Loucy (cell line): ENCODE data around the gene YWHAQ.
A peak's percentile ranks its signal among the peaks of the same experiment; 100 is the strongest.

Source experiments
- H2AFZ ChIP-seq: fragments of 200-600 bp; sonication (generic); 2 replicates; pipeline ENCODE4 v1.6.0; 2016; ENCODE audit warnings: antibody characterized with exemption, mild to moderate bottlenecking, low read length, moderate library complexity
- H3F3A ChIP-seq: fragments of 200-600 bp; 2 replicates; pipeline ENCODE4 v1.6.0; 2016; ENCODE audit warnings: antibody characterized with exemption, low read depth, mild to moderate bottlenecking
- H3K27me3 ChIP-seq: fragments of 200-600 bp; sonication (generic); 2 replicates; pipeline ENCODE4 v1.6.1; 2014; ENCODE audit warnings: low read length, mild to moderate bottlenecking; ENCODE audit not compliant: insufficient read depth, poor library complexity, severe bottlenecking
- H3K36me3 ChIP-seq: fragments of 200-600 bp; sonication (generic); 2 replicates; pipeline ENCODE4 v1.6.1; 2016; ENCODE audit warnings: low read length; ENCODE audit not compliant: insufficient read depth
- H3K4me1 ChIP-seq: fragments of 200-600 bp; sonication (generic); 2 replicates; pipeline ENCODE4 v1.5.1; 2014; ENCODE audit warnings: low read length, mild to moderate bottlenecking; ENCODE audit not compliant: insufficient read depth, poor library complexity, severe bottlenecking
- H3K4me2 ChIP-seq: fragments of 200-600 bp; sonication (generic); 2 replicates; pipeline ENCODE4 v1.6.0; 2014; ENCODE audit warnings: antibody characterized with exemption, low read length, low read depth, mild to moderate bottlenecking; ENCODE audit not compliant: poor library complexity, severe bottlenecking
- H3K4me3 ChIP-seq: fragments of 200-600 bp; sonication (generic); 2 replicates; pipeline ENCODE4 v1.5.1; 2014; ENCODE audit warnings: low read length, mild to moderate bottlenecking, mixed read lengths; ENCODE audit not compliant: poor library complexity, severe bottlenecking
- H3K79me2 ChIP-seq: fragments of 200-600 bp; sonication (generic); 2 replicates; pipeline ENCODE4 v1.6.1; 2014; ENCODE audit warnings: low read length; ENCODE audit not compliant: insufficient read depth
- H3K9ac ChIP-seq: fragments of 200-600 bp; sonication (generic); 2 replicates; pipeline ENCODE4 v1.6.0; 2014; ENCODE audit warnings: mild to moderate bottlenecking, low read depth, low read length, moderate library complexity; ENCODE audit not compliant: poor library complexity, severe bottlenecking
- H3K9me2 ChIP-seq: fragments of 200-600 bp; sonication (generic); replicated peaks from 2 replicates; pipeline ENCODE4 v1.6.1; 2016; ENCODE audit warnings: low read depth, low read length, mixed read lengths
- H3K9me3 ChIP-seq: fragments of 200-600 bp; sonication (generic); 2 replicates; pipeline ENCODE4 v1.6.1; 2014; ENCODE audit warnings: mild to moderate bottlenecking, antibody characterized with exemption, low read length, low read depth; ENCODE audit not compliant: insufficient read depth
- H4K20me1 ChIP-seq: fragments of 200-600 bp; sonication (generic); 2 replicates; pipeline ENCODE4 v1.6.0; 2014; ENCODE audit warnings: antibody characterized with exemption, low read length, mild to moderate bottlenecking; ENCODE audit not compliant: insufficient read depth, poor library complexity, severe bottlenecking
- EZH2phosphoT487 ChIP-seq: fragments of 200-600 bp; IDR thresholded peaks from 2 replicates; pipeline ENCODE4 v1.6.1; 2018; ENCODE audit warnings: antibody characterized with exemption, mild to moderate bottlenecking, moderate library complexity, borderline replicate concordance
- TF ChIP-seq, protein P1 (sequence below): fragments of 200-600 bp; sonication (generic); conservative IDR thresholded peaks from 2 replicates; pipeline ENCODE4 v1.5.1; 2014; ENCODE audit warnings: mild to moderate bottlenecking, antibody characterized with exemption, low read length

The YWHAQ gene

GRCh38 chr2:9556121-9556743, 74.6 kb downstream of the YWHAQ start:
- Histone ChIP-seq H3K4me2 (peak overlapping the region; percentile 81), H3K9me3 (no peaks in the 10 kb centered on the region), H2AFZ (peak overlapping the region; percentile 79; the same call in 1 of the 2 replicates), H3K4me3 (peak overlapping the region; percentile 98), H3K9ac (peak overlapping the region; percentile 94), H3F3A (0 out of 2 replicates have a peak, but pooled peaks cover 6% of the 10 kb centered on the region), H3K36me3 (no peaks in the 10 kb centered on the region), H3K27me3 (no peaks in the 10 kb centered on the region), H3K9me2 (no peaks in the 10 kb centered on the region), H3K79me2 (peaks cover 57% of the 10 kb centered on the region), H4K20me1 (peaks cover 33% of the 10 kb centered on the region), H3K4me1 (peaks cover 27% of the 10 kb centered on the region)
- no peak for TF ChIP-seq EZH2phosphoT487
- TF ChIP-seq, protein P1, sequence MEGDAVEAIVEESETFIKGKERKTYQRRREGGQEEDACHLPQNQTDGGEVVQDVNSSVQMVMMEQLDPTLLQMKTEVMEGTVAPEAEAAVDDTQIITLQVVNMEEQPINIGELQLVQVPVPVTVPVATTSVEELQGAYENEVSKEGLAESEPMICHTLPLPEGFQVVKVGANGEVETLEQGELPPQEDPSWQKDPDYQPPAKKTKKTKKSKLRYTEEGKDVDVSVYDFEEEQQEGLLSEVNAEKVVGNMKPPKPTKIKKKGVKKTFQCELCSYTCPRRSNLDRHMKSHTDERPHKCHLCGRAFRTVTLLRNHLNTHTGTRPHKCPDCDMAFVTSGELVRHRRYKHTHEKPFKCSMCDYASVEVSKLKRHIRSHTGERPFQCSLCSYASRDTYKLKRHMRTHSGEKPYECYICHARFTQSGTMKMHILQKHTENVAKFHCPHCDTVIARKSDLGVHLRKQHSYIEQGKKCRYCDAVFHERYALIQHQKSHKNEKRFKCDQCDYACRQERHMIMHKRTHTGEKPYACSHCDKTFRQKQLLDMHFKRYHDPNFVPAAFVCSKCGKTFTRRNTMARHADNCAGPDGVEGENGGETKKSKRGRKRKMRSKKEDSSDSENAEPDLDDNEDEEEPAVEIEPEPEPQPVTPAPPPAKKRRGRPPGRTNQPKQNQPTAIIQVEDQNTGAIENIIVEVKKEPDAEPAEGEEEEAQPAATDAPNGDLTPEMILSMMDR = no peak

DNA sequence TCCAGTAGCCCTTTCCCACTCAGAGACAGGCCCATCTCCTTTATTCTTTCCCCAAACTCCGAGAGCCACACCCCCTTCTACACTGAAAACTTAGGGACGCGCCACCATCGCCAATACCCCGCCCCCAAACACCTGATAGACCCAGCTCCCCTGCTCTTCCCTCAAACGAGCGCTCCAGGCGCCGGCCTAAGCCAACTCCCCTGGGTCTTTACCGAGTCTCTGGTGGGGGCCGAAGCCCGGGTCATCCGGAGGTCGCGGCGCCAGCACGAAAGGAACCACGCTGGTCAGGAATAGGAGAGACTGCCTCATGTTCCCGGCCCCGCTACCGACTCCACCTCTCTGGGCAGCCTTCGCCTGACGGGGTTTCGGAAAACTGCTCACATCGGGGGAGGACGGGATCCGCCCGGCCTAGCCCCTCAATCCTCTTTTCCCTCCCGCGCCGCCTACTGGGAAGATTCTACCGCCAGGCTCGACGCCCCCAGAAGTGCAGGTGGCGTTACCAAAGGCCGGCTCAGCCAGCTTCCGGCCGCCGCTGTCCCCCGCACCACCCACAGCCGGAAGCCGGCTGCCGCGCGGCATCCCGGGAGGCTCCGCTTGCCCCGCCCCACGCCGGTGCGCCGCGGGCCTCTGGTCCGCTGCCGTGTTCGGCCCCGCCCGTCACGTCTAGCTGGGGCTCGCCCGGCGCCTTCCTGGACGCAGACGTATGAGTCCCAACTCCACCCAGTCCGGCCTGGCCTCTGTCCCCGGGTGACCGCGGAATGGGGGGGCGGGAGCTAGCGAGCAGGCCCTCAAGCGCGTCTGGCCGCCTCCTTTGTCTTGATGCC, 75.3 kb downstream of the YWHAQ start, which contains the start of gene ADAM17:
Gene ADAM17 (minus strand): TSS at position 534 of the 824 bp plus-strand sequence. CDS start 225 bp downstream, at position 309.
- peaks cover 27% of the 10 kb centered on the region for H3K4me1 ChIP-seq
- no peak for TF ChIP-seq EZH2phosphoT487
- TF ChIP-seq, protein P1 = peak; percentile 47
- H3K27me3 ChIP-seq = no peaks in the 10 kb centered on the region
- peaks cover 33% of the 10 kb centered on the region for H4K20me1 ChIP-seq
- H2AFZ ChIP-seq = peak within 1 kb of the TSS; percentile 94
- H3F3A ChIP-seq = 0 out of 2 replicates have a peak, but pooled peaks cover 6% of the 10 kb centered on the region
- H3K79me2 ChIP-seq = peaks cover 65% of the 10 kb centered on the region
- peak within 1 kb of the TSS; percentile 94 for H3K9ac ChIP-seq
- H3K4me2 ChIP-seq = peak within 1 kb of the TSS; percentile 92
- peak within 1 kb of the TSS; percentile 98 for H3K4me3 ChIP-seq
- no peaks in the 10 kb centered on the region for H3K36me3 ChIP-seq
- H3K9me3 ChIP-seq = no peaks in the 10 kb centered on the region
- no peaks in the 10 kb centered on the region for H3K9me2 ChIP-seq

- Histone ChIP-seq H4K20me1 (peaks cover 33% of the 10 kb centered on the region), H2AFZ (peak overlapping the region; percentile 94), H3K9me3 (no peaks in the 10 kb centered on the region), H3K27me3 (no peaks in the 10 kb centered on the region), H3K9me2 (no peaks in the 10 kb centered on the region), H3K9ac (peak overlapping the region; percentile 94), H3K4me1 (peaks cover 27% of the 10 kb centered on the region), H3F3A (0 out of 2 replicates have a peak, but pooled peaks cover 6% of the 10 kb centered on the region), H3K79me2 (peaks cover 71% of the 10 kb centered on the region), H3K4me2 (peak overlapping the region; percentile 92), H3K4me3 (peak overlapping the region; percentile 98), H3K36me3 (no peaks in the 10 kb centered on the region)
- TF ChIP-seq, protein P1 = no peak
- TF ChIP-seq EZH2phosphoT487 = no peak
Observed at GRCh38 chr2:9554921-9555296, 75.9 kb downstream of the YWHAQ start.
